Smooth muscle cell of the brain vasculature (primary cell): ENCODE data around the gene TMEM213.
A peak's percentile ranks its signal among the peaks of the same experiment; 100 is the strongest.

Experiments
- DNase-seq: peaks from one replicate; pipeline ENCODE4 v3.0.0-alpha.2; 2012; ENCODE audit warnings: low read depth, low spot score

Gene TMEM213

DNA sequence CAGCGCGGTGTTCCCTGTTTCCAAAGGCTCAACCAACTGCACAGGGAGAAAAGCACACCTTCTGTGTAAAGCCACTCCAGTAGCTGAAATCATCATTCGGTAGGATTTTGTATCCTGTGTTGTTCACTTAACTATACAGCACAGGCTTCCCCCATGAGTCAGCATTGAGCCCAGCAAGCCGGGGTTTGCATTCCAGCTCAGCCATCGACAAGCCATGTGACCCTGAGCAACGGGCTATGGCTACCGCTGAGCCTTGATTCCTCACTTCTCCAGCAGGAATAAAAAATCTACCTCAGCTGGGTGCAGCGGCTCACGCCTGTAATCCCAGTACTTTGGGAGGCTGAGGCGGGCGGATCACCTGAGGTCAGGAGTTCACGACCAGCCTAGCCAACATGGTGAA is 44.3 kb downstream of the TMEM213 start:
- peak; percentile 18 for DNase-seq

DNA sequence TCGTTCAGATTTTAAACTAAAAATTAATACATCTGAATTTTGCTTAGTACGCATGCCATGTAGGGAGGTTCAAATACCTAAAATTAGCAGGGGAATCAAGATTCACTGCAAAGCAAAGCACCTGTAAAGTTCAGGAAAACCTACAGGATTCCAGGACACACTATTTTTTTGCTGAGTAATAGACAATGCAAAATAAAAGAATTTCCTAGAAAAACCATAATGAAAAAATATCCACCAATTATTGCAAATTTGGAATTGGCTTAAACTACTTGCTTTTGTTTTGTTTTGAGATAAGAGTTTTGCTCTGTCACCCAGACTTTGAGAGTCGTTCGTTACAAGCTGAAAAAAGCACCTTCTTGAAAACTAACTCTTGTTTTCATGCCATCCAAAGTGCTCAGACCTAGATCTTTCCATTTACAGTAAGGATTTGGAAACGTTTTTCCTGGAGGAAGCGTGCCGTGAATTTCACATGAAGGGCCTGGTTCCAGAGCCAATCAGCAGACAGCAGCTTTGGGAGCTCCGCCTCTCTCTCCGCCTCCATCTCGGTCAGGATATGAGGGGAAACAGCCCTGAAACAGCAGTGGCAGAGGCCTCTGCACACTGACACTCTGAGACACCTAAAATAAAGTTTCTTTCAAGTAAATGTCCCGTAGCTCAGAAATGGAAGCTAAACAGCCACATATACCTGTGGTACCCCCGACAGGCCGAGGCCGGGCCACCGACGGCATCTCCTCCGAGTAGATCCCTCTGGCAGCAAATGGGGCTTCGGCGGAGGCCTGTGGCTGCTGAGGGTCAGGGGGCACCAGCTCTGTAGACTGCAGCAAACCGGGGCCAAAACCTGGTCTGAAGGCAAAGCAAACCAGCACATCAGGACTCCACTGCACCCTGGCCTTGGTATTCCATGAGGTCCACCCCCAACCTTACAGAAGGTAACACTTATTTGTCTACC is 46.1 kb downstream of the TMEM213 start:
- no peak for DNase-seq

DNA sequence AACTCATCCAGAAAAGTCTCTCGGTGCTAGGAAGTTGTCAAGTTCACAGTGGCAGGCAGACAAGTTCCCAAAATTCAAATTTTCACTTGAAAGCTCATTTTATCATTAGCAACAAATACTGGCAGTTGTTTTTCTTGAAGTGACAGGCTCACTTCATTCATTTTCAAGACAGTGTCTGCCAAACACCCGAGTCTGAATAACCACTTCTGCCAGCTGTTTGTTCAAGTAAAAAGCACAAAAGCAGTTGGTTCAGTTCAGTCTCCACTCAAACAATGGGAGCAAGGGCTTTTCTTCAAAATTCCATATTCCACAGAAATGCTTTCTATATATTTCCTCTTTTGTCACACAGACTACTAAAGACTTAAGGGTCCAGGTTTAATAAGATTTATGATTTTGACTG is 47.9 kb downstream of the TMEM213 start:
- no peak for DNase-seq

DNA sequence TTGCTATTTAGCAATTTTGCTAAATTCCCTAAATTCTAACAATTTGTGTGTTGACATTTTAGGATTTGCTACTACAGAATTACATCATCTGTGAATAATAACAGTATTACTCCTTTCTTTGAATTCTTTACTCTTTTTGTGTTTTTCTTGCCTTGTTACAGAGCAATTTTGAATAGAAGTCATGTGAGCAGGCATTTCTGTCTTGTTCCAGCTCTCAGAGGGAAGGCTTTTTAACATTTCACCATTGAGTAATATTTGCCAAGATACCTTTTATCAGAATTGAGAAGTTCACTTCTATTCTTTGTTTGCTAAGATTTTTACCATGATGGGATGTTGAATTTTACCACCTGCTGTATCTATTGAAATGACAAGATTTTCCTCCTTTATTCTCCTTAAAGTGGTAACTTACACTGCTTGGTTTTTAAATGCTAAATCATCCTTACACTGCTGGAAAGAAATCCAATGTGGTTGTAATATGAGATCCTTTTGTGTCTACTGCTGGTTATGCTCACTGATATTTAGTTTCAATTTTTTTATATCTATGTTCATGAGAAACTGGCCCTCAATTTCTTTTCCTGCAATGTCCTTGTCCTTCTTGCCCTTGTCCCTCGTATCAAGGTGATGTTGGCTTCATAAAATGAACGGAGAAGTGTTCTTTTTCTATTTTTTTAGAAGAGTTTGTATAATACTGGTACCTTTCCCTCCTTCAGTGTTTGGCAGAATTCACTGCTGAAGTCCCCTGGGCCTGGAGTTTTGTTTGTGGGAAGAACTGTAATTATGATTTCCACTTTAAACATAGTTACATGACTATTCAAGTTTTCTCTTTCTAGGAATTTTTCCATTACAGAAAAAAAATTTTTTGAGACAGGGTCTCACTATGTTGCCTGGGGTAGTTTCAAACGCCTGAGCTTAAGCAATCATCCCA is 50.5 kb downstream of the TMEM213 start:
- DNase-seq = no peak

DNA sequence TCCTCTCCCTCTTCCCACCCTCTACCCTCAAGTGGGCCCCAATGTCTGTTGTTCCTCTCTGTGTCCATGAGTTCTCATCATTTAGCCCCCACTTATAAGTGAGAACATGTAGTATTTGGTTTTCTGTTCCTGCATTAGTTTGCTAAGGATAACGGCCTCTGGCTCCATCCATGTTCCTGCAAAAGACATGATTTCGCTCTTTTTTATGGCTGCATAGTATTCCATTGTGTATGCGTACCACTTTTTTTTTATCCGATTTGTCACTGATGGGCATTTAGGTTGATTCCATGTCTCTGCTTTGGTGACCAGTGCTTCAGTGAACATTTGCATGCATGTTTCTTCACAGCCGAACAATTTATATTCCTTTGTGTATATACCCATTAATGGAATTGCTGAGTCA is 51.9 kb downstream of the TMEM213 start:
- no peak for DNase-seq

DNA sequence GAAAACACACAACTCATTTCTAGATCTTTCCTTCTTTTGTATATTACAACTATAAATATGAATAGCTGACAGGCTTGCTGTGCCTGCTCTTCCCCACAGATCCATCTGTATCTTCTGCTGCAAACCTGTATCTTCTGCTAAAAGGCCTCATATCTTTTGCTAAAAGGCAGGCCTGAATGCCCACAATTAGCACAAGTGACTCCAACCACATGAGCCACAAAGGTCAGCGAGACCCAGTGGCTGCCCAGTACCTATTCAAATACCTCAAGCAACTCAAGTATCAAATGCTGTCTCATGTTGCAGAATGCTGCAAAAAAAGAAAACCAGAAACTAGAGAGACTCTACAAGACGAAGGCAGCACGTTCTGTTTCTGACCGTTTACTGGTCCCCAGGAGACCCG is 54.7 kb downstream of the TMEM213 start:
- DNase-seq = no peak

DNA sequence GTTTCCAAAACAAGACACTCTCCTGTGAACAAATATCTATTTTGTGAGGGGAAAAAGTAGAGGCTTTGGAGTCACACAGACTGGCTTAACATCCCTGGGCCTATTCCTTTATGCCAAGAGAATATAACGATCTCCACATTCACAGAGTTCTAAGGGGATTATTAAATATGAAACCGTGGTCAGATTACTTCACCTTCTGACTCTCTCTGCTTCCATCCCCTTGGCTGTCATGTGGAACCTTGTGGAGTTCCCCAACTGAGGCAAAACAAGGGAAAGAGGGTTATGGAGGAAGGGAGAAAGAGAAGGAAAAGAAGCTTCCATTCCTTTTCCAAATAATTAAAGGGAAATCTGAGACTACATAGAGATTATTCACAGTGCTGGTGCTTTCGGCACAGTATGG is 55.7 kb downstream of the TMEM213 start:
- DNase-seq = no peak

DNA sequence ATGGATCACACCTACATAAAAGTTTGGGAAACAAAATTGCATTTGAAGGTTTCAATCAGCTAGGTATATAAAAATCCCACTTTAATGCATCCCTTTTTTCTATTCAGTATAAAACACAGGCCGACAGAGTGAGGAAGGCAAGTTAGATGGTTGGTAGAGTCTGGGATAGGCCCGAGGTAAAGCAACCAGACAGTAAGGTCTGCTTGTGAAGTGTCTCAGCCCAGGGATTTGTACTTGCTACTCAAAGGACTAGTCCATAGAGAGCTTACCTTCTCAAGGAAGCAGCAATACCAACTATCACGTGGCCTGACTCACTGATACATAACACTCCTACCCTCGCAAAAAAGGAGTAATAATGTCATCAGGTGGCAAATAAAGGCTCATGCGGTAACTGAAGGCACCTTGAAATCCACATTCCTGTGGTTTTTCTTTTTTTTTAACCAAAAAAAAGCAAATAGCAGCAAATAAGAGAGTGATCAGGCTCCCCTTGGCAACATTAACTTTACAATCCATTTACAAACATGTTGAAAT is 56.4 kb downstream of the TMEM213 start:
- DNase-seq = no peak

DNA sequence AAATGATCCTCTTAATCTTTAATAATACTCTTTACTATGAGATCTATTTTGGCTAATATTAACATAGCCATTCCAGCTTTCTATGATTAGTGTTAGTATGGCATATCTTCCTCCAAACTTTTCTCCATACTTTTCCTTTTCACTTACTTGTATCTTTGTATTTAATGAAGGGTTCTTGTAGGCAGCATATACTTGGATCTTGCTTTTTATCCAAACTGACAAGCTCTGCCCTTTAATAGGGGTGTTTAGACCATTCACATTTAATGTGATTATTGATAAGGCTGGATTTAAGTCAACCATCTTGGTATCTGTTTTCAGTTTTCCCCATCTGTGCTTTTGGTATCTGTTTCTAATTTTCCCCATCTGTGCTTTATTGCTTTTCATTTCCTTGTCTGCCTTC is 59.9 kb downstream of the TMEM213 start:
- no peak for DNase-seq

DNA sequence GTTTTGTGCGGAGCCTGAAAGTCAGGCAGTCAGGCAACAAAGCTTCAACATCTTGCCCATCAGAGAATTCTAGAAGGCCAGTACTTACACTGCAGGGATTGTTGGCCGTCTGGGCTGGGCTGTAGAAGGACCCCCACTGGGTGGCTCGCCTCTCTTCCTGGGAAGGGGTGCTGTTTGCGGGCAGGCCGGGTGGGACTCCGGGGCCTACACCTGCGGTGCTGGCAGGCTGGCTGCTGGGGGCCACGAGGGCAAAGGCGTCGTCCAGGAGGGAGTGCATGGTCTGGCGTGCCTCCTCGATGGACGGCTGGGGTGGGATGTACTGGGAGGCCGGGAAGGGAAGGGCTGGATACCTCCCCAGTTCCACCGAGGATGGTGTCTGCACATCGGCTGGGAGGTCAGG is 63.3 kb downstream of the TMEM213 start:
- no peak for DNase-seq

DNA sequence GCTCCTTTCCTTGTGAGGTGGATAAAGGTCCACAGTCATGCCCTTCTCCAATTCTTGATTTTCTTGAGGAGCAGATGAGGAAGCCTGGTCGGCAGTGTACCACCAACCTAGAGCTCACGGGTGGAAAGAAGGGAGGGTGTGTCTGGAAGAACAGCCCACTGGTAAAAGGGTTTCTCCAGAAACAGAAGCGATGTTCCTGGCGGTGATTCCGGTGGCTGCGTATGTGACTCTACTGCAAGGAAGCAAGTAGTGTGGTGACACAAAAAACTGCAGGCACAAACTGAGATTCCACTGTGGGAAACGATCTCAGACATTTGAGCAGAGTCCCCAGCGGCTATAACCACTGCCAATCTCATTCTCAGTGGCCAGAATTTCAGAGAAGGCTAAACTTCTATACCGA is 66.1 kb downstream of the TMEM213 start:
- DNase-seq = no peak

DNA sequence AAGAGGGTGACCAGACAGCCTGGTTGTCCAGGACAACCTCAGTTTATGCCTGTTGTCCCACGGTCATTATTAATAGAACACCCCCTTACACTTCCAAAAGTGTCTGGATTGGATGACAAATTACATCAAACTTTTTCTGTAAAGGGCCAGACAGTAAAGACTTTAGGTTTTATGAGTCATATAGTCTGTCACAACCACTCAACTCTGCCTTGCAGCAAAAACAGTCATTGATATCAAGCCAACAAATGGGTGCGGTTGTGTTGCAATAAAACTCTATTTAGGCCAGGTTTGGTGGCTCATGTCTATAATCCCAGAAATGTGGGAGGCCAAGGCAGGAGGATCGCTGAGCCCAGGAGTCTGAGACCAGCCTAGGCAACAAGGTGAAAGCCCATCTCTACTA is 66.9 kb downstream of the TMEM213 start:
- DNase-seq = no peak

DNA sequence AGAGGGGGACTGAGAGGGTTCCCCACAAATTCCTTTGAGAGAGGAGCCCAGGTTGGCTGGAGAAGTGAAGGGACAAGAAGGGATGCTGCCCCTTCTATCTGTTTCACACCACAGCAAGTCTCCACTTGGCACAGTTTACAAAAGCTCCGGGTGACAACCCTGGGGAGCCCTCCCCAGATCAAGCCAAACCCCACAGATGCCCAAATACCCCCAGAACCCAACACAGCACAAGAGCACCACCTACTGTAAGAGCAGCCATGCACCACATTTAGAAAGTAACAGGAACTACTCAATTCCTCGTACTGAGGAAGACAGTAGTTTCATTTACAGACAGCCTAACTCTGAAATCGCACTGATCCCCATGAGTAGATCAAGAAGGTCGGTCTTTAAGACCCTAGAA is 68.0 kb downstream of the TMEM213 start:
- no peak for DNase-seq

DNA sequence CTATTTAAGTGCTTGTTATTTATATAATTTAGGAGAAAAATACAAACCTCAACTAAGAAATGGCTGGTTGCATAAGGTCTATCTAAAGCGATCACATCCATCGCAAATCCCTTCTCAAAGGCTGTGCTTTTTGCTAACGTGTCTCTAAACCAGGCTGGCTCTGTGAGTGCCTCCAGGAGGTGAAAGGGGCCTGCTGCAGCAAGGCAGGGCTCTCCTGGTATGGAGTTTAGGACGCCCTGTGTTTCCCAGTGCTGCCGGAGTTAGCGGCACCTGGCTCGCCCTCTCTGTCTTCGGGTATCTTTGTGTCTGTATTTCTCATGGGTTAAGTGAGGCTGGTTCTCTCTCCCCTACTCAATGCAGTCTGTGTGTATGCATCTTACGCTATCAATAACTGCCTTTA is 68.6 kb downstream of the TMEM213 start:
- no peak for DNase-seq

DNA sequence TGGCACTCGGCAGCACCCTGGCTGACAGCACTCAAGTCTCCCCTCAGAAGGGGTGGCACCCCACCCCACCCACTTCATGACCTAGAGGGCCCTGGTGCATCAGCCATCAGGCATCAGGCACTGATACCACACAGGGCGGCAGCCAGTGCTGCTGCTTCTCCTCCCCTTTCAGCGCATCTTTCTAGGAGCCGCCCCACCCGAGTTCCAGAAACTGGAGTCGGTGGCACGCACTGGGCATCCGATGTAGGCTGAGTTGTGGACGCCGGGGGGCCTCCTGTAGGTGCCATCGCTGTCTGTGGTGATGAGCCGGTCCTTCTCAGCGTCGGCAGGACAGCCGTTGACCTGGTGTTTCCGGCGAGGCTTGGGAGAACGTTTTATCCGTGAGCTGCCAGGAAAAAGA is 70.0 kb downstream of the TMEM213 start:
- no peak for DNase-seq

DNA sequence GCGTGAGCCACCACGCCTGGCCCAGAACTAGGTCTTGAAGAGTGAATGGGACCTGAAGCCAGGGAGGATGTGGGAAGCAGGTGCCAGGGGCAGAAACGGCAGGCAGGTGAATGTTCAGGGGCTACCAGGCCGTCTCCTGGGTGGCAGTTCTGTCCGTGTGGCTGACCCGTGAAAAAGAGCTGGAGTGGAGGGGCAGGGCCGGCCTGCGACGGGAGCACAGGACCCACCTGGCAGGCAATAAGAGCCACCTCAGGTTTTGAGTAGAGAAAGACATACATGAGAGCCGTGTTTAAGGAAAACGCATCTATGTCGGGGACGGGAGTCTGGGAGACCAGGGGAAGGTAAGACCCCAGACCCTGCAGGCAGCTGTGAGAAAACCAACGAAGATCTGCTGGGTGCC is 70.9 kb downstream of the TMEM213 start:
- DNase-seq = no peak

DNA sequence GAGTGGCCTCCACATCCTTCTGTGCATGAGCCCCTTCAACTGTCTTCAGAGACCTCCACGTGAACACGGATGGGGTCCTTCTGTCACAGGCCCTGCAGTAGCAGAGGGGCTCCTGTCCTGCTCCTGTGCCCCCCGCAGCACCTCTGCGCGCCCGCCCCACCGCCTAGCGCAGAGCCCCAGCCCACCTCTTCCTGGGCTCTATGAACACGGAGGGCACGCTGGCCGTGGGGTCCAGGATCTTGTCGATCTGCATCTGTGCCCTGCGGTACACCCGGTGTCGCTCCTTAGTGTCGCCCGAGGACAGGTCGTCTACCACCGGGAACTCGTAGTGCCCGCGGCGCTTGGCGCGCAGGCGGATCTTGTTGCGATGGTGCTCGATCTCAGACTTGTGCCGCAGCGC is 71.6 kb downstream of the TMEM213 start:
- DNase-seq = no peak

DNA sequence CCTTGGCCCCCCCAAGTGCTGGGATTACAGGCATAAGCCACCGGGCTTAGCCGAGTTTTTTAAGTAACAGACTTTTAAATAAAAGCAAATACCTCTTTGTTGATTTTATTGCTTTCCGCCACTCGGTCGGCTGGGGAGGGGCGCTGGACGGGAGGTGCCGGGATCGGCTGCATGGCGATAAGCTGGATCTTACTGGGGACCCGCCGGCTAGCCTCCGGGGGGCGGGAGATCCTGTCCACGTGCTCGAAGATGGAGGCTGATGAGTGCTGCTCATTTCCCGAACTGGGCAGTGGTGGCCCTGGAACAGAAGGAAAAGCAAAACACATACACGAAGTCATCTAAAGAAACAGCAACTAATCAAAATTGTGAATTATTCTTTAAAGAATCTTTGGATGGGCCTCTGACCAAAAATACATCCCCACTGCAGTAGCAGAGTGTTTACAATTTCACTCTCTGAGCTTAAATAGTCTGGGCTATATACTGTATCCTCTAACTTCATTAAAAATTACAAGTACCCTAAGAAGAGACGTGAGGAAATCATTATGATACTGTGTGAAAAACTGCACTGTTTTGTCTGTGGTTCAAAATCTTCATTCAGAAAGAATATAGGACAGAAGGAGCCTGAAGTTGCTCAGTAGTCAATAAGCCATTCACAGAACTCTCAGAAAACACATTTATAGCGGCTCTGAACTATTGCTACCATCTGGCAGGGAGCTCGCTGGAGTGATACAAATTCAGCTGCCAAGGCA is 73.4 kb downstream of the TMEM213 start:
- no peak for DNase-seq

DNA sequence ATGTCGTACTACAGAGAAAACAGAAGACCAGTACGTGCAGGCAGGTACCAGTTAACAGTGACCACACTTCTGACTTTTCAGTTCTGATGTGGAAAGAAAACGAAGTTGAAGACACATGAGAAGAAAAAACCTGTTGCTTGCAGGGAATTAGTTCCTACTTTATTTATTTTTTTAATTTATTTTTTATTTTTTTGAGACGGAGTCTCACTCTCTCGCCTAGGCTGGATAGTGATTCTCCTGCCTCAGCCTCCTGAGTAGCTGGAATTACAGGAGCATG is 74.0 kb downstream of the TMEM213 start:
- DNase-seq = no peak

DNA sequence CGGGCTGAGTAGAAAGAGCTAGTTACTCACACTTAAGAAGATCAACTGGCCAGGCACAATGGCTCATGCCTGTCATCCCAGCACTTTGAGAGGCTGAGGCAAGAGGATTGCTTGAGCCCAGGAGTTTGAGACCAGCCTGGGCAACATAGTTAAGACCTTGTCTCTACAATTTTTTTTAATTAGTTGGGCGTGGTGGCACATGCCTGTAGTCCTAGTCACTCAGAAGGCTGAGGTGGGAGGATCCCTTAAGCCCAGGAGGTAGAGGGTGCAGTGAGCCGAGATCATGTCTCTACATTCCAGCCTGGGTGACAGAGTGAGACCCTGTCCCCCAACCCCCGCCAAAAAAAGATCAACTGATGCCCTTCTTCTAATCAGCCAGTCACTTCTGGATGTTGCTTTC is 74.8 kb downstream of the TMEM213 start:
- DNase-seq = no peak

DNA sequence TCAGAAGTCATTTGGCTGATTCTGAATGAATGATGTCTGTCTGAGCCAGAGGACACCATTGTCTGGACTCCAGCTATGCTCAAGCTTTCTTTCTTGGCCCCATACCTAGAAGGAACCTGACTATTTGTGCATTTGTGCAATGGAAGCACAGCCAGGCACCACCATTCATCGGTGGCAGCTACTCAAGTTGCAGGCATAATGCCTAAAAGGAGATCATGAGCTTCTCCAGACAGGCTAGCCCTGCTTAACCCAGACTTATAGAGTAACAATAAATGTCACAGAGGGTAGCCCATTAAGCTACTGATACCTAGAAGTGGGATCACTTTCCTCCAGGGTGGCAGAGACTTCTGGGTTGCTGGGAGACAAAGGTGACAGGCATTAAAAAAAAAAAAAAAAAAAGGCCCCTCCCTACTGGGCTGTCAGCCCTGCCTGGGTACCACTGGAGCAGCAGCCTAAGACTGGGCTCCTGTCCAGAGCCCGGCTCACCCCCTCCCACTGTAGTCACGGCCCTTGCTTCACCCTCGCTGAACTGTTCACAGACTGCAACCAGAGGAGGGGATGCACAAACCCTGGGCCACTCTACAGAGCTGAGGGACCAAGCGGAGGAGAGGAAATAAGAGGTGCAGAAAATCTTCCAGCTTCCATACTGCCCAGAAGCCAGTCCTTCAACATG is 75.6 kb downstream of the TMEM213 start:
- DNase-seq = no peak
